SK-N-SH (cell line): Measurements from ENCODE around the gene COPS9. TPM values are rescaled to one million over a fixed set of nuclear protein-coding genes. Genes with fewer than 3 reads are reported as not detected.

ENCODE experiments used
- CTCF ChIA-PET: fragments of 300-600, 350-600 bp; formaldehyde crosslinking; extraction: SDS; loops from one replicate; lab custom pipeline; 2021; lab: Yijun Ruan, JAX
- POLR2A ChIA-PET: fragments of 350-600 bp; sonication (Branson Sonifier 250); formaldehyde crosslinking; extraction: SDS; loops from one replicate; lab custom pipeline; 2020; ENCODE audit warnings: antibody characterized with exemption, inconsistent platforms; lab: Yijun Ruan, JAX
- DNase-seq: peaks from one replicate; pipeline ENCODE4 v3.0.0; 2012
- H2AFZ ChIP-seq: fragments of 200-600 bp; sonication (generic); 2 replicates; pipeline ENCODE4 v1.8.1; 2016; ENCODE audit warnings: antibody characterized with exemption, mild to moderate bottlenecking, low read depth
- H3F3A ChIP-seq: fragments of 200-600 bp; sonication (generic); replicated peaks from 2 replicates; pipeline ENCODE3; 2016; ENCODE audit warnings: antibody characterized with exemption, mild to moderate bottlenecking; ENCODE audit not compliant: insufficient read depth
- H3K27ac ChIP-seq, 2 experiments: fragments of 200-500 bp in 1 of 2; fragments of 200-600 bp in 1 of 2; sonication (Bioruptor generic) in 1 of 2; sonication (generic), shearing (Covaris generic) in 1 of 2; 2 replicates each; pipeline versions ENCODE4 v1.5.1 to v1.6.1; 2014 to 2016; ENCODE audit warnings: low read depth in 2 of 2, inconsistent platforms in 1 of 2, low read length in 1 of 2, mild to moderate bottlenecking in 1 of 2, mixed read lengths in 1 of 2
- H3K27me3 ChIP-seq: fragments of 200-600 bp; sonication (generic), shearing (Covaris generic); 2 replicates; pipeline ENCODE4 v1.6.1; 2016; ENCODE audit warnings: mixed run types; ENCODE audit not compliant: insufficient read depth
- H3K36me3 ChIP-seq, 2 experiments: fragments of 200-500 bp in 1 of 2; fragments of 200-600 bp in 1 of 2; sonication (Bioruptor generic) in 1 of 2; sonication (generic) in 1 of 2; replicated peaks in 1 of 2; 2 replicates each; pipeline versions ENCODE3 to v1.5.1; 2014 to 2016; ENCODE audit warnings: low read length in 1 of 2, mild to moderate bottlenecking in 1 of 2; ENCODE audit not compliant: insufficient read depth in 2 of 2, control insufficient read depth in 1 of 2
- H3K4me1 ChIP-seq, 2 experiments: fragments of 200-500 bp in 1 of 2; fragments of 200-600 bp in 1 of 2; sonication (Bioruptor generic) in 1 of 2; sonication (generic), shearing (Covaris generic) in 1 of 2; 2 replicates each; pipeline versions ENCODE4 v1.5.1 to v1.6.1; 2014 to 2016; ENCODE audit warnings: low read depth in 1 of 2, low read length in 1 of 2, mixed run types in 1 of 2; ENCODE audit not compliant: insufficient read depth in 2 of 2, control insufficient read depth in 1 of 2
- H3K4me2 ChIP-seq: fragments of 200-600 bp; sonication (generic), shearing (Covaris generic); 2 replicates; pipeline ENCODE4 v1.6.1; 2017; ENCODE audit warnings: mixed run types
- H3K4me3 ChIP-seq, 2 experiments: fragments of 200-500 bp in 1 of 2; fragments of 200-600 bp in 1 of 2; sonication (Bioruptor generic) in 1 of 2; sonication (generic), shearing (Covaris generic) in 1 of 2; 2 replicates each; pipeline versions ENCODE4 v1.5.1 to v1.8.1; 2014 to 2016; ENCODE audit warnings: low read depth in 2 of 2, inconsistent platforms in 1 of 2, low read length in 1 of 2, mild to moderate bottlenecking in 1 of 2, mixed read lengths in 1 of 2, moderate library complexity in 1 of 2
- H3K79me2 ChIP-seq: fragments of 200-600 bp; sonication (generic); 2 replicates; pipeline ENCODE4 v1.8.1; 2017; ENCODE audit warnings: mild to moderate bottlenecking; ENCODE audit not compliant: insufficient read depth
- H3K9ac ChIP-seq: fragments of 200-600 bp; sonication (generic); 2 replicates; pipeline ENCODE4 v1.6.1; 2017; ENCODE audit warnings: mixed run types
- H3K9me2 ChIP-seq: fragments of 200-600 bp; sonication (generic); 2 replicates; pipeline ENCODE4 v1.6.1; 2017; ENCODE audit warnings: mixed run types
- H3K9me3 ChIP-seq: fragments of 200-600 bp; sonication (generic); 2 replicates; pipeline ENCODE4 v1.6.1; 2017; ENCODE audit warnings: mixed run types, mild to moderate bottlenecking, moderate library complexity
- H4K20me1 ChIP-seq: fragments of 200-600 bp; sonication (generic); 2 replicates; pipeline ENCODE4 v1.6.1; 2017; ENCODE audit warnings: mild to moderate bottlenecking, mixed run types; ENCODE audit not compliant: insufficient read depth
- CHD2 ChIP-seq: fragments of 150-350 bp; IDR thresholded peaks from 2 replicates; pipeline ENCODE4 v1.6.1; 2018; ENCODE audit warnings: low read length; ENCODE audit not compliant: partially characterized antibody
- ELF1 ChIP-seq: IDR thresholded peaks from 2 replicates; pipeline ENCODE4 v1.4.0; 2012
- GATA2 ChIP-seq: sonication (generic); formaldehyde crosslinking; IDR thresholded peaks from 2 replicates; pipeline ENCODE4 v1.5.0; 2020; ENCODE audit warnings: mild to moderate bottlenecking, missing genetic modification reagents
- MXI1 ChIP-seq: IDR thresholded peaks from 2 replicates; pipeline ENCODE4 v1.6.1; 2012; ENCODE audit warnings: mild to moderate bottlenecking, low read depth, low read length, improper control_type of control experiment
- NRF1 ChIP-seq: IDR thresholded peaks from 2 replicates; pipeline ENCODE4 v1.6.1; 2012; ENCODE audit warnings: low read depth, mild to moderate bottlenecking, low read length
- RFX5 ChIP-seq: IDR thresholded peaks from 2 replicates; pipeline ENCODE4 v1.6.1; 2012; ENCODE audit warnings: mild to moderate bottlenecking, improper control_type of control experiment, low read length
- RXRA ChIP-seq: IDR thresholded peaks from 2 replicates; pipeline ENCODE4 v1.4.0; 2012; ENCODE audit warnings: low read depth, mild to moderate bottlenecking, borderline replicate concordance
- TCF12 ChIP-seq: IDR thresholded peaks from 2 replicates; pipeline ENCODE4 v1.4.0; 2012
- YY1 ChIP-seq: IDR thresholded peaks from 2 replicates; pipeline ENCODE4 v1.4.0; 2012; ENCODE audit warnings: low read depth, mild to moderate bottlenecking
- WGBS: methylation state at CpG from one replicate; pipeline ENCODE4 v1.1.6; 2017; ENCODE audit warnings: low lambda C conversion rate; 5-methylcytosine and 5-hydroxymethylcytosine counted together
- polyA plus RNA-seq, 3 experiments: library from polyadenylated mRNA; depleted of rRNA; stranded (reverse); fragments of >200 nt; gene quantifications; 2 replicates each; pipeline ENCODE4 v1.2.3, GENCODE V29; 2012
- TF ChIP-seq, protein P1 (sequence below): IDR thresholded peaks from 2 replicates; pipeline ENCODE4 v1.6.1; 2012; ENCODE audit warnings: mild to moderate bottlenecking, low read depth, low read length, moderate library complexity
- TF ChIP-seq, protein P2 (sequence below): IDR thresholded peaks from 2 replicates; pipeline ENCODE4 v1.4.0; 2012; ENCODE audit warnings: low read depth

Gene COPS9
- polyA plus RNA-seq, 1 of the 3 experiments (the other 2 are of a cell fraction), result 717 TPM

DNA sequence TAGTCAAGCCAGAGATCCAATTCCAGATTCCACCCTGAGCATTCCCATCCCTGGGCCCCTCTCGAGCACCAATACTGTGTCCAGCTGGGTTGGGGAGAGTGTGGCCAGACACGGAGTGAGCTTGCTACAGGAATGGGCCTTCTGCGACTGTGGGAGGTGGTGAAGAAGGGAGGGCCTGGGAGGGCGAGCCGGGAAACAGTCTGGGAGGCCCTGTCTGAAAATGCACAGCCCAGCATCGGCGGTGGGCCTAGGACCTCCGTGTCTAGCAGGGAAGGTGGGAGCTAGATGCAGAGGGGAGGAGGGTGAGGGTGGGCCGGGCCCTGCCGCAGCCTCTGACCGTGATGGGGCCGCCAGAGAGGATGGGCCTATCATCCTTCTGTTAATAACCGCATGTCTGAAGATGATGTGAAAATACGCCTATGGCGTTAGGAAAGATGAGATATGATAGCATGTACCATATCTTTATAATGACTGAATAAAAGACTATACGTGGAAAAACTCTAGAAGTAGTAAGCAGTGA lies 6.2 kb upstream of the COPS9 start:
- POLR2A ChIA-PET, result no interaction called here
- Histone ChIP-seq H3F3A (no peaks in the 10 kb centered on the region), H3K4me3 (no peak overlapping the region), H2AFZ (no peak overlapping the region), H3K36me3 (no peaks in the 10 kb centered on the region), H3K27me3 (no peaks in the 10 kb centered on the region; the same call in 1 of the 2 replicates), H4K20me1 (no peaks in the 10 kb centered on the region), H3K4me2 (no peak overlapping the region), H3K9me3 (no peaks in the 10 kb centered on the region), H3K4me1 (peaks cover 0 to 6% of the 10 kb centered on the region in 2 experiments; a peak in 1 of 4 replicates), H3K9me2 (no peaks in the 10 kb centered on the region)
- DNase-seq, result no peak
- CTCF ChIA-PET, result interaction anchor here (1.0 to 9.5 kb wide), 13 partner anchors 10 to 271 kb away, joined by 3 to 291 read pairs (median 8); partner anchors contain the start of gene OR6B3
- WGBS, result 69% methylated on average over 15 of the region's 16 CpGs
- TF ChIP-seq TCF12, result no peak
- TF ChIP-seq, all 33 proteins: peak for 0
- no peaks in the 10 kb centered on the region for H3K79me2 ChIP-seq
- no peak overlapping the region for H3K9ac ChIP-seq
- no peak overlapping the region for H3K27ac ChIP-seq

DNA sequence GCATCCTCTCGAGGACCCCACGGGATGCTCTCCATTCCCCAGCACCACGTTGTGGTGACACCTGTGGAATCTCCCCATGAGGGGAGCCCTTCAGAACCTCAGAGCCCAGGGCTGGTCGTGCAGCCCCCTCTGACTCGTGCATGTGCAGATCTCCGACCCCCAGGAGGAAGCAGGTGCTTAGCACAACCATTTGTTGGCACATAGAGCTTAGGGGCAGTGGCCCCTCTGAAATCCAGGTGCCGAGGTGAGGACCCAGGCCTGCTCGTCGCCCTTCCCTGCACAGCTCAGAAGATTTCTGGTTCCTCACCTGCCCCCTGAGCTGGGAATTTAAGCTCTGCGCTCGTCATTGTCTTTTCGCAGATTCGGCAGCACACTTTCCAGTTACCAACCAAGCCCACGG lies 5.6 kb upstream of the COPS9 start:
- H3K27ac ChIP-seq, result no peak overlapping the region
- no peak overlapping the region for H3K9ac ChIP-seq
- POLR2A ChIA-PET, result no interaction called here
- H3K9me3 ChIP-seq, result no peaks in the 10 kb centered on the region
- no peak overlapping the region for H2AFZ ChIP-seq
- H4K20me1 ChIP-seq, result no peaks in the 10 kb centered on the region
- H3K4me3 ChIP-seq, result no peak overlapping the region
- TF ChIP-seq, protein P1, sequence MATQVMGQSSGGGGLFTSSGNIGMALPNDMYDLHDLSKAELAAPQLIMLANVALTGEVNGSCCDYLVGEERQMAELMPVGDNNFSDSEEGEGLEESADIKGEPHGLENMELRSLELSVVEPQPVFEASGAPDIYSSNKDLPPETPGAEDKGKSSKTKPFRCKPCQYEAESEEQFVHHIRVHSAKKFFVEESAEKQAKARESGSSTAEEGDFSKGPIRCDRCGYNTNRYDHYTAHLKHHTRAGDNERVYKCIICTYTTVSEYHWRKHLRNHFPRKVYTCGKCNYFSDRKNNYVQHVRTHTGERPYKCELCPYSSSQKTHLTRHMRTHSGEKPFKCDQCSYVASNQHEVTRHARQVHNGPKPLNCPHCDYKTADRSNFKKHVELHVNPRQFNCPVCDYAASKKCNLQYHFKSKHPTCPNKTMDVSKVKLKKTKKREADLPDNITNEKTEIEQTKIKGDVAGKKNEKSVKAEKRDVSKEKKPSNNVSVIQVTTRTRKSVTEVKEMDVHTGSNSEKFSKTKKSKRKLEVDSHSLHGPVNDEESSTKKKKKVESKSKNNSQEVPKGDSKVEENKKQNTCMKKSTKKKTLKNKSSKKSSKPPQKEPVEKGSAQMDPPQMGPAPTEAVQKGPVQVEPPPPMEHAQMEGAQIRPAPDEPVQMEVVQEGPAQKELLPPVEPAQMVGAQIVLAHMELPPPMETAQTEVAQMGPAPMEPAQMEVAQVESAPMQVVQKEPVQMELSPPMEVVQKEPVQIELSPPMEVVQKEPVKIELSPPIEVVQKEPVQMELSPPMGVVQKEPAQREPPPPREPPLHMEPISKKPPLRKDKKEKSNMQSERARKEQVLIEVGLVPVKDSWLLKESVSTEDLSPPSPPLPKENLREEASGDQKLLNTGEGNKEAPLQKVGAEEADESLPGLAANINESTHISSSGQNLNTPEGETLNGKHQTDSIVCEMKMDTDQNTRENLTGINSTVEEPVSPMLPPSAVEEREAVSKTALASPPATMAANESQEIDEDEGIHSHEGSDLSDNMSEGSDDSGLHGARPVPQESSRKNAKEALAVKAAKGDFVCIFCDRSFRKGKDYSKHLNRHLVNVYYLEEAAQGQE, result no peak
- no peak for TF ChIP-seq ELF1
- TF ChIP-seq NRF1, result no peak
- no peak for TF ChIP-seq MXI1
- TF ChIP-seq RFX5, result no peak
- TF ChIP-seq, protein P2, sequence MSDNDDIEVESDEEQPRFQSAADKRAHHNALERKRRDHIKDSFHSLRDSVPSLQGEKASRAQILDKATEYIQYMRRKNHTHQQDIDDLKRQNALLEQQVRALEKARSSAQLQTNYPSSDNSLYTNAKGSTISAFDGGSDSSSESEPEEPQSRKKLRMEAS, result no peak
- TF ChIP-seq CHD2, result no peak
- TF ChIP-seq GATA2 (CRISPR knock-in tag), result no peak
- TF ChIP-seq YY1, result no peak
- no peak for TF ChIP-seq RXRA
- 82% methylated on average over 5 of the region's 14 CpGs for WGBS
- H3K27me3 ChIP-seq, result no peaks in the 10 kb centered on the region; the same call in 1 of the 2 replicates
- H3F3A ChIP-seq, result no peaks in the 10 kb centered on the region
- peaks cover 0 to 8% of the 10 kb centered on the region in 2 experiments; a peak in 1 of 4 replicates for H3K4me1 ChIP-seq
- H3K79me2 ChIP-seq, result 0 out of 2 replicates have a peak, but pooled peaks cover under 1% of the 10 kb centered on the region
- CTCF ChIA-PET, result interaction anchor here (2.9 to 9.5 kb wide), 4 partner anchors 8 to 80 kb away, joined by 15 to 291 read pairs (median 17); no protein-coding TSS in a partner anchor
- H3K36me3 ChIP-seq, result no peaks in the 10 kb centered on the region
- DNase-seq, result no peak
- H3K4me2 ChIP-seq, result no peak overlapping the region
- H3K9me2 ChIP-seq, result no peaks in the 10 kb centered on the region
